Activated naive CD4-positive, alpha-beta T cell treated with anti-CD3 and anti-CD28 coated beads, Interleukin-2, amount 50 U/mL, for 16 hours (primary cell): Measurements from ENCODE around the gene BLVRA.
"Not testable (repeated sequence)": the region's sequence is repeated elsewhere in the genome, so short reads cannot be mapped to it uniquely, and the experiment has no call there.

Experiments used
- DNase-seq: peaks from one replicate; pipeline ENCODE4 v3.0.0-alpha.2; 2020

BLVRA gene

GRCh38 chr7:43769791-43770465, 11.4 kb downstream of the BLVRA start:
- no peak for DNase-seq

DNA sequence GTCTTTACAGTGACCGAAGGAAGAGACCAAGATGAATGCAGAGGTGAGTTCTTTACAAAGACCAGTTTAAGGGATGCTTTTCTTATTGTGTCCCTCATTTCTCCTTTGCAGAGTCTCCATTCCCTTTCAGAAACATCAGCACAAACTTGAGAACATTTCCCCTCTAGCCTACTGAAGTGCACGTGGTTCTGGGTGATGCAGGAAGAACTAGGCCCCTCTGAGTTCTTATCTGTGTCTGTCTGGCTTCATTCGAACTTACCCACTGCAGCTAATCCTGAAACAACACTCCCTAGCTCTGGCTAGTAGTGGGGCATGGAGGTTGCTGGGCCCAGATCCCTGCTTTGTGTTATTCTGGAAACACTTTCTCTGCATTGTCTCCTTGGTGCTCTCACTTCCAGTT, 12.6 kb downstream of the BLVRA start:
- DNase-seq, result no peak

DNA sequence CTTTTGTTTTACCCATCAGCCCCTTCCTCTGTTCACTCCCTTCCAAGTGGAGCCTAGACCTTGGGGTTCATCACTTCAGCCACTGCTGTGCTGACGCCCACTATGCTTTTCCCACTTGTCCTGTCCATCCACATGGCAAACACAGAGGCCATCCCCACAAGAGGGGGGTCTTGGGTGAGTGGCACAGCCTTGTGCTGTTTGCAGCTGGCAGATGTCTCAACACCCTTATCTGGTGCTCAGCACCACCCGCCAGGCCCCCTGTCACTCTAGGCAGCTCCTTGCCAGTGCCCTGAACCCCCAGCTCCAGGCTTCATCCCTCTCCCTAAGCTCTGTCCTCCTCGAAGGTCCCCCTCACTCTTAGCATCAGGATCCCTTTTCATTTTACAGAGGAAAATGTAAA, 13.1 kb downstream of the BLVRA start:
- DNase-seq, result no peak

DNA sequence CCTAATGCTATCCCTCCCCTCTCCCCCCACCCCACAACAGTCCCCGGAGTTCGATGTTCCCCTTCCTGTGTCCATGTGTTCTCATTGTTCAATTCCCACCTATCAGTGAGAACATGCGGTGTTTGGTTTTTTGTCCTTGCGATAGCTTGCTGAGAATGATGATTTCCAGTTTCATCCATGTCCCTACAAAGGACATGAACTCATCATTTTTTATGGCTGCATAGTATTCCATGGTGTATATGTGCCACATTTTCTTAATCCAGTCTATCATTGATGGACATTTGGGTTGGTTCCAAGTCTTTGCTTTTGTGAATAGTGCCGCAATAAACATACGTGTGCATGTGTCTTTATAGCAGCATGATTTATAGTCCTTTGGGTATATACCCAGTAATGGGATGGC, 14.8 kb downstream of the BLVRA start:
- DNase-seq, result not testable (repeated sequence)

DNA sequence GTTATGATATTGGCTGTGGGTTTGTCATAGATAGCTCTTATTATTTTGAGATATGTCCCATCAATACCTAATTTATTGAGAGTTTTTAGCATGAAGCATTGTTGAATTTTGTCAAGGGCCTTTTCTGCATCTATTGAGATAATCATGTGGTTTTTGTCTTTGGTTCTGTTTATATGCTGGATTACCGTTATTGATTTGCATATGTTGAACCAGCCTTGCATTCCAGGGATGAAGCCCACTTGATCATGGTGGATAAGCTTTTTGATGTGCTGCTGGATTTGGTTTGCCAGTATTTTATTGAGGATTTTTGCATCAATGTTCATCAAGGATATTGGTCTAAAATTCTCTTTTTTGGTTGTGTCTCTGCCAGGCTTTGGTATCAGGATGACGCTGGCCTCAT, 16.8 kb downstream of the BLVRA start:
- DNase-seq, result not testable (repeated sequence)

DNA sequence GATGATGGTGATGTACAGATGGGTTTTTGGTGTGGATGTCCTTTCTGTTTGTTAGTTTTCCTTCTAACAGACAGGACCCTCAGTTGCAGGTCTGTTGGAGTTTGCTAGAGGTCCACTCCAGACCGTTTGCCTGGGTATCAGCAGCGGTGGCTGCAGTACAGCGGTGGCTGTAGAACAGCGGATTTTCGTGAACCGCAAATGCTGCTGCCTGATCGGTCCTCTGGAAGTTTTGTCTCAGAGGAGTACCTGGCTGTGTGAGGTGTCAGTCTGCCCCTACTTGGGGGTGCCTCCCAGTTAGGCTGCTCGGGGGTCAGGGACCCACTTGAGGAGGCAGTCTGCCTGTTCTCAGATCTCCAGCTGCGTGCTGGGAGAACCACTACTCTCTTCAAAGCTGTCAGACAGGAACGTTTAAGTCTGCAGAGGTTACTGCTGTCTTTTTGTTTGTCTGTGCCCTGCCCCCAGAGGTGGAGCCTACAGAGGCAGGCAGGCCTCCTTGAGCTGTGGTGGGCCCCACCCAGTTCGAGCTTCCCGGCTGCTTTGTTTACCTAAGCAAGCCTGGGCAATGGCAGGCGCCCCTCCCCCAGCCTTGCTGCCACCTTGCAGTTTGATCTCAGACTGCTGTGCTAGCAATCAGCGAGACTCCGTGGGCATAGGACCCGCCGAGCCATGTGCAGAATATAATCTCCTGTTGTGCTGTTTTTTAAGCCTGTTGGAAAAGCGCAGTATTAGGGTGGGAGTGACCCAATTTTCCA, 20.0 kb downstream of the BLVRA start:
- DNase-seq, result not testable (repeated sequence)

DNA sequence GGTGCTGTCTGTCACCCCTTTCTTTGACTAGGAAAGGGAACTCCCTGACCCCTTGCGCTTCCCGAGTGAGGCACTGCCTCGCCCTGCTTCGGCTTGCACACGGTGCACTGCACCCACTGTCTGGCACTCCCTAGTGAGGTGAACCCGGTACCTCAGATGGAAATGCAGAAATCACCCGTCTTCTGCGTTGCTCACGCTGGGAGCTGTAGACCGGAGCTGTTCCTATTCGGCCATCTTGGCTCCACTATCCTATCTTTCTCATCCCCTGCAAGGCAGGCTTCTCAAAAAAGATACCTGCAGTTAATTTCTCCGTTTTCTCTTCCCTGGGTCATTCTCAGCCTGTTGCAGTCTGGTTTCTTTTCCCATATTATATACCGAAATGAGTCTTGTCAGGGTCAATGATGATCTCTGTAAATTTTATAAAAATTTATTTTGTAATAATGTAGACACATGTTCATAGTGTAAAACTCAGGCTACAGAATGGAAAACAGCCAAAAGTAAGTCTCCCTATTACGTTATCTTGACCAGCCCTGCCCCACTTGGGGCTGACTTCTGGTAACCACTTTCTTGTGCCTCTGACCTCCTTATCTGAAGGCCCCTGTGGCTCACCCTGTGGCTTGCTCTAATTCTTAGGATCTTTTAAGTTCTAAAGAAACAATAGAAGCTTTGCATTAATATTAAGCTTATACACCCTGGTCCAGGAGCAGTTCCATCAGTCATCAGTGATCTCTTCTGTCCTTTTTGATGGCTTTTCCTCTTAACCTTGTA, 20.7 kb downstream of the BLVRA start:
- DNase-seq, result no peak

DNA sequence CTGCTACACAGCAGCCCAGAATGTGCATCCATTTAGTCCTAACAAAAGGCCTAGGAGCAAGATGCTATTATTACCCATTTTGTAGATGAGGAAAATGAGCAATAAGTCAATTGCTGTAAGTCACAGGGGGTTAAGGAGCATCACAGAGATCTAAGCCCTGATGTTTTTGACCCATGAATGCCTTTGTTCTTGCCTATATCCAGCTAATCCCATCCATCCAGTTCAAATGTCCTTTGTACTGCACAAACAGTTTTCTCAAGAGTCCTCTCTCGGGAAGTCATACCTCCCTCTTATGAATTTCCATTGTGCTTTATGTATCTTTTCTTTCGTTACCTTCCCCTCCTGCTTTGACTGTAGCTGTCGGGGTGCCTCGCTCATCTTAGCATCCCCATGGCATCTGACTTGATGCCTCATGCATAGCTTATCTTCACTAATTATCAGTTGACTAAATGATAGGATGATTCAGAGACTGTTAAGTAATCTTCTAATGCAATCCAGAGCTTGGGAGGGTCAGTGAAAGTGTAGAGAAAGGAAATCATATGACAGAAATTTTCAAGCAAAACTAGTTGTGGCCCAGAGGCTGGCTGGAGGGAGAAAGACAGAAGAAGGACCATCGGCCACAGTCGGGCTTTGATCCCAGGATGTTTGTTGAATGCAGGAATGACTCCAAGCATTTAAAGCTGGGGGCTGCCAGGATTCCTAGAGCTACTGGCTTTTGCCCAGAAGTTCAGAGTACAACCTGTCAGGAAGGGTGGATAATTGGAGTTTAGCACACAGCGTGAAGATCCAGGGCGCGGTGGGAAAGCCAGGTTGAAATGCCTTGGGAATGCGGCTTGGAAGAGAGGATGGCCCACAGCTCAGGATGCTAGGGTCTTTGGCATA, 23.5 kb downstream of the BLVRA start:
- no peak for DNase-seq

GRCh38 chr7:43782768-43783555, 24.5 kb downstream of the BLVRA start:
- no peak for DNase-seq

GRCh38 chr7:43784030-43784584, 25.6 kb downstream of the BLVRA start:
- DNase-seq, result no peak

DNA sequence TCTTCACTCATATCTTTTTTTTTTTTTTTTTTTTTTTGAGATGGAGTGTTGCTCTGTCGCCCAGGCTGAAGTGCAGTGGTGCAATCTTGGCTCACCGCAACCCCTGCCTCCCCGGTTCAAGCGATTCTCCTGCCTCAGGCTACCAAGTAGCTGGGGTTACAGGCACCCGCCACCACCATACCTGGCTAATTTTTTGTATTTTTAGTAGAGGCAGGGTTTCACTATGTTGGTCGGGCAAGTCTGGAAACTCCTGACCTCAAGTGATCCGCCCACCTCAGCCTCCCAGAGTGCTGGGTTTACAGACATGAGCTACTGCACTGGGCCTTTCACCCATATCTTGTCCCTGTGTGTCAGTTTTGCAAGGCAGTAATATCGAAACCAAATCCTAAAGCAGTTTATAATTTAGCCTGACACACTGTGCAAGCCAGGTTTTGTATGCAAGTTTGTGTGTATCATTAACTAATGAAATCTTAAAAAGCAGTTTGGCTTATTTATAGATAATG, 26.2 kb downstream of the BLVRA start:
- DNase-seq, result not testable (repeated sequence)

DNA sequence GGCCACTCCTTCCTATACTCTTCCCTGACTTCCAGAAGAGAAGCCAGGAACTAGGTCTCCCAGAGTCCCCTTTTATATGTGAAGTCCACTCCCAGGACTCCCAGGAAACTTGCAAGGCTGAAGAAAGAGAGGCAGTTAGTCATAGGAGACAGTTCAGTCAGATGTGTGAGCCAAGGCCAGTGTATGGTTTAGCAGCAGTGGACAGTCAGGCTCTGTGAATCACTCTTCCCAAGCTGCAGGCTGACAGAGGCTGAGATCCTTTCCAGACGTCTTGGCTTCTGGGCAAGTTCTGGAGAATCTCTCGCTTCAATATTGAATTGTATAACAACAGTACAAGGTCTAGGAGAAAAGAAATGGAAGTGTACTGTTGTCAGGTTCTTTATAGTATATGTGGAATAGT, 26.9 kb downstream of the BLVRA start:
- no peak for DNase-seq

DNA sequence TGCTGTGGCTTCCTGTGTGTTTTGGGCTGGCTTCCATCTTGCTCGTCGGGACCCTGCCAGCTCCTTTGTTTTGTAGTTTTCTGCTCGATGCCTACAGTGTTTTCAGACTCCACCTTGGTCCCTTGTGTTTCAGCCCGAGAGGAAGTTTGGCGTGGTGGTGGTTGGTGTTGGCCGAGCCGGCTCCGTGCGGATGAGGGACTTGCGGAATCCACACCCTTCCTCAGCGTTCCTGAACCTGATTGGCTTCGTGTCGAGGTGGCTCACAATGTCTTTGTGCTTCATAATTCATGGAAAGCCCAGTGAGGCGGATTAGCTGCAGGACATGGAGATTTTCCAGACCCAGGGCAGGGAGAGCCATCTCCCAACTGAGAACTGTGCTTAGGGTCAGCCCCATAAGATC, 29.3 kb downstream of the BLVRA start:
- DNase-seq, result no peak

DNA sequence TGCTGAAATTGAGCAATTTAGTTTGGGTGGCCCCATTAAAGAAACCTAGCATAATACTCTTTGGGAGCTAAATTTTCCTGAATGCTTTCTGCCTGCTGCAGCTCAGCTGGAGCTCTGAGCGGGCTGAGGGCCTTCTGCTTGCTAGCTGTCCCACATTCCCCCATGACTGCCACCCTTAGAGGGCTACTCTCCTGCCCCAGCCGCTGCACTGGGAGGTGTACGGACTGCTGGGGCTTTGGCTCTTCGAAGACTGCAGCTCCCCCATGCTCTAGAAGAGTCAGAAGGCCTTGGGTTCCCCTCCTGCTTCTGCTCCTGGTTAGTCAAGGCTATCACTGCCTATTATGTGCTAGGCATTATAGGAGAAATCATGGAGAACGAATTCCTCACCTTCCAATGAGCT, 31.5 kb downstream of the BLVRA start:
- DNase-seq, result no peak

DNA sequence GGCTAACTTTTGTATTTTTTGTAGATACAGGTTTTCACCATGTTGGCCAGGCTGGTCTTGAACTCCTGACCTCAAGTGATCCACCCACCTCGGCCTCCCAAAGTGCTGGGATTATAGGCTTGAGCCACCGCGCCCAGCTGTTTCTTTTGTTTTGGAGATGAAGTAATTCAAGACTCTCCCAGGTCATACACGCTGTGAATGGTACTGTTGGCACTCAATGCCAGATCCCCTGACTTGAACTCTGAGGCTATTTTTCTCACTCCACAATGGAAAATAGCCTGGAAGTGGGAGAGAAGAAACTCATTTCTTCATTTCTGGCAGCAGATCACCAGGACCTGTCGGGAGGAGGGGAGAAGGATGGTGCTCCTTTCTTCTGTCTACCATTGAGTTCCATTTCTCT, 32.4 kb downstream of the BLVRA start:
- DNase-seq, result no peak

DNA sequence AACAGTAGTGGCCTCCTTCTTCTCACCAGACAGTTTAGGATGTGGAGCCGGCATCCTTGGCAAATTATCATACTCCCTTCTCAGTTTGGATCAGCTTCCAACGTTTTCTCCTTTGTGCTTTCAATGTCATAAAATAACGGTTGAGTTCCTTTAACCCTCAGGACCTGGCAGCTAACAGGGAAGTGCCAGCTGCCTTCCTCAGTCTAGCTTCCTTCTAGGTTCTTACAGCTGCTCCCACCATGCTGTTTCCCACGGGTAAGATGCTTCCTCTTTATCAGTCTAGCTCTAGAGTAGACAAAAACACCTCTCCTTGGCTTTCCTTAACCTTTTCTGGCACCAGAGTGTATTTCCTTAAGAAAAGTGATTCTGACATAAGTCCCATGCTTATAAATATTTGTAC, 33.2 kb downstream of the BLVRA start:
- DNase-seq, result no peak

- no peak for DNase-seq
Measured at GRCh38 chr7:43792471-43793150, 34.1 kb downstream of the BLVRA start.

DNA sequence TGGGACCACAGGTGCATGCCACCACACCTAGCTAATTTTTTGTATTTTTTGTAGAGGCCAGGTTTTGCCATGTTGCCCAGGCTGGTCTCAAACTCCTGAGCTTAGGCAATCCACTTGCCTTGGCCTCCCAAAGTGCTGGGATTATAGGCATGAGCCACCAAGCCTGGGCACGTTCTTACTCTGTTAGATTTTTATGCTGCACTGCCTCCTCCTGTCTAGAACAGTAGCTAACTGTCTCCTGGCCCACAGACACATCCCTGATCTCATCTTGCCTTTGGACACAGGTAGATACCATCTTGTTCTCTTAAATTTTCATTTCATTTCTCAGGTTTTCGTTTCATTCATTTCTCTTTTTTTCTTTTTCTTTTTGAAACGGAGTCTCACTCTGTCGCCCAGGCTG, 41.1 kb downstream of the BLVRA start:
- DNase-seq, result no peak

DNA sequence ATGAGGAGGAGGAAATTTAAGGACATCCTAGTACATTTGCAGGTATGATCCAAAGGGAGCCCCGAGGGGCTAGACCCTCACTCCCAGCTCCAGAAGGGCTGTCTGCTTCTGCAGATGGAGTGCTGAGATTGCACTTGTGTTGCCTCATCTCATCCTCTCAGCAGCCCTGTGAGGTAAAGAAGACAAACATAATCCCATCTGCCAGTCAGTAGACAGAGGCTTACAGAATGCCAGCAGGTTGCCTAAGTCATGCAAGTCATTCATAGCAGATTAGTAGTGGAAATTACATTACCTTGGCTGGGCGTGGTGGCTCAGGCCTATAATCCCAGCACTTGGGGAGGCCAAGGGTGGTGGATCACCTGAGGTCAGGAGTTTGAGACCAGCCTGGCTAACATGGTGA, 45.4 kb downstream of the BLVRA start:
- DNase-seq, result no peak

- DNase-seq, result no peak
Measured at GRCh38 chr7:43808410-43808809, 49.9 kb downstream of the BLVRA start.
